HepG2 (cell line): Measurements from ENCODE around the gene RSL1D1.

ENCODE experiments used
- CTCF ChIP-seq: sonication (generic); formaldehyde crosslinking; IDR thresholded peaks from 2 replicates; pipeline ENCODE4 v1.5.0; 2020; ENCODE audit warnings: mild to moderate bottlenecking, missing genetic modification reagents, moderate library complexity
- ELK4 ChIP-seq: sonication (generic); formaldehyde crosslinking; IDR thresholded peaks from 2 replicates; pipeline ENCODE4 v1.9.0; 2021; ENCODE audit warnings: missing genetic modification reagents, borderline replicate concordance
- NONO ChIP-seq, 2 experiments: fragments of 450-650 bp in 1 of 2; sonication (generic) in 1 of 2; formaldehyde crosslinking in 1 of 2; IDR thresholded peaks in 1 of 2; conservative IDR thresholded peaks in 1 of 2; 2 replicates each; pipeline versions ENCODE4 v1.6.1 to v1.8.0; 2017 to 2022; ENCODE audit warnings: mild to moderate bottlenecking in 1 of 2, missing genetic modification reagents in 1 of 2, moderate library complexity in 1 of 2
- POLR2A ChIP-seq, 2 experiments: IDR thresholded peaks; 2 replicates each; pipeline ENCODE4 v1.6.1; 2011; ENCODE audit warnings: low read depth in 2 of 2, low read length in 2 of 2, mild to moderate bottlenecking in 1 of 2, moderate library complexity in 1 of 2; ENCODE audit not compliant: insufficient read depth in 1 of 2
- ZNF768 ChIP-seq: sonication (generic); formaldehyde crosslinking; IDR thresholded peaks from 2 replicates; pipeline ENCODE4 v1.4.0; 2020; ENCODE audit warnings: missing genetic modification reagents

DNA sequence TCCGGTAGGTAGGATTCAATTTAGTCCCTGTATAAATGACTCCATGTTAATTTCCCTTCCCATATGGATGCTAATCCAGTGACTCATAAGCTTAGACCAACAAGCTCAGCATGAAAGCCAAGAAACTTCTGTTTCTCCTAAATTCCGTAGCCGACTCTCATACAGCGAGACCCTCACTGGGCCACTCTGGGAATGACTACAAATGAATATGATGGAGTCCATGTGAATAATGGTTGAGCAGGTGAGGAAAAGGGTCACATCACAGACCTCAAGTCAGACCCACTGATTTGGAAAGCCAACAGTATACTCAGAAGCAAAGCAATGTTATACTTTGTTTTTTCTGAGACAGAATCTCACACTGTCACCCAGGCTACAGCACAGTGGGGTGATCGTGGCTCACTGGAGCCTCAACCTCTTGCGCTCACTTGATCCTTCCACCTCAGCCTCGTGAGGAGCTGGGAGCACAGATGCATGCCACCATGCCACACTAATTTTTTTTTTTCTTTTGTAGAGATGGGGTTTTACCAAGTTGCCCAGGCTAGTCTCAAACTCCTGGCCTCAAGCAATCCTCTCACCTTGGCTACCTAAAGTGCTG lies 14.6 kb downstream of the RSL1D1 start:
- TF ChIP-seq POLR2A (IDR thresholded peaks at IDR 0.05; ENCODE audit: insufficient read depth in 1 of 2, low read depth in 2 of 2, low read length in 2 of 2) (peak in 1 of 2 experiments; percentile 27; a peak in 2 of 4 replicates), CTCF (no peak), NONO (IDR thresholded peaks at IDR 0.05) (no peak), NONO (CRISPR knock-in tag; conservative IDR thresholded peaks at IDR 0.05) (no peak), ZNF768 (no peak), ELK4 (CRISPR knock-in tag) (no peak)
